NCI-H345 treated with DMSO at 0.1 percent for 48 hours (cell line): ENCODE results near the gene SNU13.
"Not testable (repeated sequence)": the region's sequence is repeated elsewhere in the genome, so short reads cannot be mapped to it uniquely, and the experiment has no call there.

Source experiments
- DNase-seq: peaks from one replicate; lab custom pipeline; 2025; ENCODE audit not compliant: unreplicated experiment; lab: John Stamatoyannopoulos, UW

SNU13 gene

DNA sequence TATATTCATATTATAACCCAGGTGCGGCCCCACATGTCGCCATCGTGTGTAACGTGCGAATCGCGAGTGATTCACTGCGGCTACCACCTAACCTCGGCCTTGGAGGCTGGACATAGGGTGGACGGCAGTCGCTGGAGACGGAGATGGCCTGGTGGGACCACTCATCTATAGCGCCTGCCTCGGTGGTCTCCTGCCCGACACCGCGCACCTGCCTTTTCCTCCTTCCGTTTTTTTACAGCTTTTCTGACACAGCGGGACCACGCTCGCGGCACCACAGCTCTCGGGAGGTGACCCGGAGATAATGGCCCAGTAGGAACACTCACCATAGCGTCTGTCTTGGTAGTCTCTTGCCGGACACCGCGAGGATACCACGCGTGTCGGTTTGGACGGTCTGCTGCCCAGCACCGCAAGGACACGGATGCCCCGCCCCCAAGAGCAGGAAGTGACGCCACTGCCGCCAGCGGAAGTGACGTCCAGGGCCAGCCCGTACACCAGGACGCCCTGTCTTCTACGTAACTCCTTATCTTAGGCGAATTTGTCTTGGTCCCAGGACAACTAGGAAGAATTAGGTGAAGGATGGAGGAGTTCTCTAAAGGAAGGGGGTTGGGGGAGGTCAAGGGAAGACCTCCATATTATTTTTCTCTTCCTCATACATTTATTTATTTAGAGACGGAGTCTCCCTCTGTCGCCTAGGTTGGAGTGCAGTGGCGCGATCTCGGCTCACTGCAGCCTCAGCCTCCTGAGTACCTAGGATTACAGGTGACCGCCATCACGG lies 6.4 kb downstream of the SNU13 start:
- no peak for DNase-seq

DNA sequence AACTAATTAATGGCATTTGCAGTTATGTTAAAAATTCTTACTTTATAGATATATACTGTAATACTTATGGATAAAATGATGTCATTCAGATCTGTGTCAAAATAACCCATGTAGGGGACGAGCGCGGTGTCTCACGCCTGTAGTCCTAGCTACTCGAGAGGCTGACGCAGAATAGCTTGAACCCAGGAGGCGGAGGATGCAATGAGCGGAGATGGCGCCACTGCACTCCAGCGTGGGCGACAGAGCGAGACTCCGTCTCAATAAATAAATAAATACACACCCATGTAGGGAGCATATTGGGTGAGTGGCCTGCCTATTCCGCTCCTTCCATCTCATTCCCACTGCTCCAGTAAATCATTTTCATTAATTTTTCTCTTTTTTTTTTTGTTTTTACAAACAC lies 7.1 kb downstream of the SNU13 start:
- no peak for DNase-seq

DNA sequence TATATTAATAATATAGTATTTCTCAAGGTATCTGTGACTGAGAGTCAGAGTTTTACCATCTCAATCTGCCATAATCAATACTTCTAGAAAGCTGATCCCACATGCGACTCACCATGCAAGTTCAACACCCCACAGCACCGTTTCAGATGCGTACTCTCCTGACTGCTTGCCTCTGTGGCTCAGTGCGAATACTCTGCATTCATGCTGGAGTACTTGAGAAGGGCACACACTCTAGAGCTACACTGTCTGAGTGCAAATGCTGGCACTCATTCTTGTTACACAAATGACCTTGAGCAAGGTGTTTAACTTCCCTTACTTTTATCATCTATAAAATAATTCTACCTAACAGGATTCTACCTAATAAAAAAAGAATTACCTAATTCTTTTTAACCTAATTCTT lies 12.5 kb downstream of the SNU13 start:
- DNase-seq = no peak

DNA sequence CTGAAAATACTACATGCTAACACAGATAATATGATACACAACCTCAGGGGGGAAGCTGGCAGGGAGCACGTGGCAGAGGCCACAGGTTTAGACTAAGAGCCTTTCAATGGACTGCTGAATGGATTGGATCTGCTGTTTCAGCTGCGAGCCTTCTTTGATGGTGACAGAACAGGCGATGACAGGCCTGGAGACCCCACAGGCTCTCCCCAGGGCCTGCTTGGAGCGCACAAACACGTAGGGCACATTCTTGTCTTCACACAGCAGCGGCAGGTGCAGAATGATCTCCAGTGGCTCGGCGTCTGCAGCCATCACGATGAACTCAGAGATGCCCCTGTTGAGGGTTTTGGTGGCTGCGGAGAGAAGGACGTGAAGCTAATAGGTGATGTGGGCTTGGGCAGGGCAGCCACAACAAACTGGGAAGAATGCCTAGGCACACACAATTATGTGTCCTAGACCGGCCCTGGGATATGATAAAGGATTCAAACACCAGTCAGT lies 13.8 kb downstream of the SNU13 start:
- no peak for DNase-seq

DNA sequence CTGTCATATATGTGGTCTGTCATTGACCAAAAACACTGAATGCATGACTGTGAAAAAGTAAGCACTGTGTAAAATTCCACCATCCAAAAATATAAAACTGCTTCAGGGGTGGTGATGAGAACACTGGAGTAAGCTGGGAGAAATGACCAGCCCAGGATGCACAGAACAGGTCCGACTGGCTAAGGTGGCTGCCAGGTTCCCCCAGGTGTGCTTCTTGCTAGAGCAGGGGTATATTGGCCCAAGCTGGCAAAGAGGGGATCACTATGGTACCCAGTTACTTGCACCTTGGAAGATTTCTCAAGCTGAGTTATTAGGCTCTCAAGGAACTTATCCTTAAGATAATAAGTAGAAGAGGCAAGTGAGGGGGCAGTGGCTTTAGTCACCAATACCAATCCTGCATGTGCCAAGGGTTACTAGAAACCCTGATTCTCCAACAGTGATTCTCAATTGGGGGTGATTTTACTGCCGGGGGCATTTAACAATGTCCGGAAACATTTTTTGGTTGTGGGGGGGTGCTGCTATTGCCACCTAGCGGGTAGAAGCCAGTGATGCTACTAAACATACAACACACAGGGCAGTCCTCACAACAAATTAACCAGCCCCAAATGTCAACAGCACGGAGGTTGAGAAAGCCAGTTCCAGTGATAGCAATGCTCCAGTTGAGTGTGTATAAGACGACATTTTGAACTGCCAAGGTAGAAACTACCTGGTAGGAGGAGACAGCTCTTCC lies 15.7 kb downstream of the SNU13 start:
- DNase-seq = no peak

DNA sequence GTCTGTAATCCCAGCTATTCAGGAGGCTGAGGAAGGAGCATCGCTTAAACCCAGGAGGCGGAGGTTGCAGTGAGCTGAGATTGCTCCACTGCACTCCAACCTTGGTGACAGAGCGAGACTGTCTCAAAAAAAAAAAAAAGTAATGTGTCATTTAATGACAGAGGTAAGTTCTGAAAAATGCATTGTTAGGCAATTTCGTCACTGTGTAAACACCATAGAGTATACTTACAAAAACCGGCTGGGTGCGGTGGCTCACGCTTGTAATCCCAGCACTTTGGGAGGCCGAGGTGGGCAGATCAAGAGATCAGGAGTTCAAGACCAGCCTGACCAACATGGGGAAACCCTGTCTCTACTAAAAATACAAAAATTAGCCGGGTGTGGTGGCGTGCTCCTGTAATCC lies 16.6 kb downstream of the SNU13 start:
- DNase-seq = not testable (repeated sequence)

DNA sequence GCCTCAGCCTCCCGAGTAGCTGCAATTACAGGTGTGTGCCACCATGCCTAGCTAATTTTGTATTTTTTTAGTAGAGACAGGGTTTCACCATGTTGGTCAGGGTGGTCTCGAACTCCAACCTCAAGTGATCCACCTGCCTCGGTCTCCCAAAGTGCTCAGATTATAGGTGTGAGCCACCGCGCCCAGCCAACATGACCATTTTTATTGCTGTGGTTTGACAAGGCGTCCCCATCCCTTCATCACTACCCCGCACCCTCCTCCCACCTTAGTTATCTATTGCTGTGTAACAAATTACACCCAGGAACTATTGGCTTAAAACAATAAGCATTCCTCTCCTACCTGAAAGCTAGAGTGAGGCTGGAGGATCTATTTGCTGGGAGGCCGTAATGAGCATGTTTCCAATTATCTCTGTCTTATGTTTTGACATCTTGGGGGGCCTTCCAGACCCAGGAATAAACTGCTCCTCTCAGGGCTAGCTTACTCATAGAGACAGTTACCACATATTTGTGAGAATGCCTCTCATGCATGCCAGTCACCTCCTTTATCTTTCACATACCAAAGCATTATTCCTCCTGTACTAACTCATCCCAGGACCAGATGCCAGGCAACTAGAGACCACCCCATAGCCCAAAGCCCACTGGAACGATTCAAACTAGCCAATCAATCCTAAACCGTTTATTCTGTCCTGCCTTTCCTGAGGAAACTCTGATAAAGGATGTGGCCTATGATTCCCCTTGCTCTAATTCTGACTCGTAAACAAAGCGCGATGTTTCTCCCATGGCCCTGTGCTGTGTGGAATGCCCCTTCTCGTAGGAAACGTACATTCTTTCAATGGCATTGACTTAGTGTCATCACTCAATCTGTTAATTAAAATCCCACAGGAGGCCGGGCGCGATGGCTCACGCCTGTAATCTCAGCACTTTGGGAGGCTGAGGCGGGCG lies 19.4 kb downstream of the SNU13 start:
- no peak for DNase-seq

DNA sequence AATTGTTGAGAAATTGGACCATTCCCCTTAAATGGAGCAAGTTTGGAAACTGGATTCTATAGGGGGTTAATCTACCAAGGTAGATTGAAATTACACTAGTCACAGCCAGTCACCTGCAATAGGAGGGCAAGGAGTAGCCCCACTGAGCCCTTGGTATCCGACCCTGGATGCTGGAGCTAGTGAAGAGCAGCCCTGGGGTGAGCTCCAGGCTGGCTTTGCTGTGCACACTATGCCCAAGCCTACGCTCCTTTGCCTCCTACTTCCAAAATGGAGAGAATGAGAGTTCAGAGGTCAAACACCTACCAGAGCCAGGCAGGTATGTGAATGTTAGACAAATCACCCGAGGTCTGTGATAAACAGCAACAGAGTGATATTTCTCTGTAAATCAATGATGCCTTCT lies 23.7 kb downstream of the SNU13 start:
- no peak for DNase-seq

DNA sequence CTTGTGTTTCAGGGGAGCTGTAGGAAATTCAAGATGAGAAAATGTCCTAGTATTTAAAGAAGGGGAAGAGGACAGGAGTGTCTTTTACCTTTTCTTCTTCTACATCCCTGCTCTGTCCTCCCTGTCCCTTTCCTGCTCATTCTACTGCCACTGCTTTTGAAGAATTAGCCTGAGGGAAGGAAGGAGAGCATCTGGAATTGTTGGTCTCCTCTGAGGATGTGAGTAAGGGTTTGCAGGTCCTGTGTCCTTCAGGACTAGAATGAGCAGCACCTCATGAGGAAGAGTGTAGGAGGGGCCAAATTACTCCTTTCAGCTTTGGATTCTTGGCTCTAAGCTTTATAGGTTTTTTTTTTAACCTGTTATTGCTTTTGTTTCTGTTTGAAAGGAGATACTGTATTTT lies 24.2 kb downstream of the SNU13 start:
- DNase-seq = no peak

DNA sequence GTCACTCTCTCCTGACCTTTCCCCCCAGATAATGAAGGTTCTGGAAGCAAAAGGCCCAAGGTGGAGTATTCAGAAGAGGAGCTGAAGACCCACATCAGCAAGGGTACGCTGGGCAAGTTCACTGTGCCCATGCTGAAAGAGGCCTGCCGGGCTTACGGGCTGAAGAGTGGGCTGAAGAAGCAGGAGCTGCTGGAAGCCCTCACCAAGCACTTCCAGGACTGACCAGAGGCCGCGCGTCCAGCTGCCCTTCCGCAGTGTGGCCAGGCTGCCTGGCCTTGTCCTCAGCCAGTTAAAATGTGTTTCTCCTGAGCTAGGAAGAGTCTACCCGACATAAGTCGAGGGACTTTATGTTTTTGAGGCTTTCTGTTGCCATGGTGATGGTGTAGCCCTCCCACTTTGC lies 25.1 kb downstream of the SNU13 start:
- not testable (repeated sequence) for DNase-seq

DNA sequence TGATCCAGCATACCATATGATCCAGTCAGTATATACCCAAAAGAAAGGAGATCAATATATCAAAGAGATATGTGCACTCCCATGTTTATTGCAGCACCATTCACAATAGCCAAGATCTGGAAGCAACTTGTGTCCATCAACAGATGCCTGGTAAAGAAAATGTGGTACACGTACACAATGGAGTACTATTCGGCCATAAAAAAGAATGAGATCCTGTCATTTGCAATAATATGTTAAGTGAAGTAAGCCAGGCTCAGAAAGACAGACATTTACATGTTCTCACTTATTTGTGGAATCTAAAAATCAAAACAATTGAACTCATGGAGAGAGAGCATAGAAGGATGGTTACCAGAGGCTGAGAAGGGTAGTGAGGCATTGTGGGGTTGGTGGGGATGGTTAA lies 27.0 kb downstream of the SNU13 start:
- no peak for DNase-seq

DNA sequence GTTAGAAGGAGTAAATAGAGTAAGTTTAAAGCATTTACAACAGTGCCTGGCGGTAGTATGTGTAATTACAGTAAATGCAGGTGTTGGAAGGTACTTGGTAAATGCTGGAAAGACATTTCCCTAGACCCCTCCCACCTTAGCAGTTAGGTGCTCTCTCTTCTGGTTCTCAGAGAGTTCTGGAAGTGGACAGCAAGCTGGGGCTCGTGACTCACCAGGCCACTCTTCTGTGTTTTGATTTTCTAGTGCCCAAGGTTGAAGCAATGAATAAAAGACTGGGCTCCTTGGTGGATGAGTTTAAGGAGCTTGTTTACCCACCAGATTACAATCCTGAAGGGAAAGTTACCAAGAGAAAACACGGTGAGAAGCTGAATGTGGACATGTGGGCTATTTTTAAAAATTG lies 27.6 kb downstream of the SNU13 start:
- no peak for DNase-seq

DNA sequence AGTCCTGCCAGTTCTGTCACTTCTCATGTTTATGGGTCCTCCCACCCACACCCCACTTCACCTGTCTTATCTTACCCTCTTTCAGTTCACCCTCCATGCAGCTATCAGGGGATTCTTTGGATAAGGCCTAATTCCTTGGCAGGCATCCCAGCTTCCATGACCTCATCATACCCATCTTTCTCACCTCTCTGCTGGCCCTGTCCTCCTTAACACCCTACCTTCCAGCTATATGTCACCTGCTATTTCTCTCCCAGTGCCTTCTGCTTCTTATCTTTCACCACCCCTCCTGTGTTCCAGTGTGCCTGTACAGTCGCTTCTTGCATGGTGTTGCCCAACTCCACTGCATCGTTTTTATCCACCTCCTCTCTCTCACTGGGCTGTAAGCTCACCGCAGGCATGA lies 28.3 kb downstream of the SNU13 start:
- DNase-seq = no peak

DNA sequence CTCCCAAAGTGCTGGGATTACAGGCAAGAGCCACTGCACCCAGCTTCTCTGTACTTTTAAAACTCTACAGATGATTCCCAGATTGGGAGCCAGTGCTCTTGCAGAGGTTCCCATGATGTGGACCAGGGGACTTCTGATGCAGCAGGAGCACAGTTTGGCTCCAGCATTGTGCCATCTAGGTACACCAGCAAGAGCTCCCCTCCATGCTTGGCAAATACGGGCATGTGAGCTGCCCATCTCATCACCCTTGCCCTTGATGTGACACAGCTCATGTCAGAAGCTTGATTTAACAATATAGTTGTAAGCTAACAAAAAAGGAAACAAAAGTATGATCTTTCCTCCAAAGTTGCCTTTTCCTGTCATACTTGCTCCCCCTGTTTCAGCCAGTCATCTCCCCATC lies 28.7 kb downstream of the SNU13 start:
- DNase-seq = no peak

DNA sequence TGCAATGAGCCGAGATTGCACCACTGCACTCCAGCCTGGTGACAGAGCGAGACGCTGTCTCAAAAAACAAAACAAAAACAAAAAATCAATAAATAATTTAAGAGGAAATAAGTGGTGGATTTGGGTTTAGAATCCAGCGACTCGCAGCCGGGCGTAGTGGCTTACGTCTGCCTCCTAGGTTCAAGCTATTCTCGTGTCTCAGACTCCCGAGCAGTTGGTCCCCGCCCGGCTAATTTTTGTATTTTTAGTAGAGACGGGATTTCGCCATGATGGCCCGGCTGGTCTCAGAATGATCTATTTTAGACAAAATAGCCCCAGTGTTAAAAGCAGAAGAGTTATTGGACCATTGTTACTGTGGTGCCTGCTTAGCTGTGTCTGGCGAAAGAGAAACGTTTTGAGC lies 29.8 kb downstream of the SNU13 start:
- no peak for DNase-seq

DNA sequence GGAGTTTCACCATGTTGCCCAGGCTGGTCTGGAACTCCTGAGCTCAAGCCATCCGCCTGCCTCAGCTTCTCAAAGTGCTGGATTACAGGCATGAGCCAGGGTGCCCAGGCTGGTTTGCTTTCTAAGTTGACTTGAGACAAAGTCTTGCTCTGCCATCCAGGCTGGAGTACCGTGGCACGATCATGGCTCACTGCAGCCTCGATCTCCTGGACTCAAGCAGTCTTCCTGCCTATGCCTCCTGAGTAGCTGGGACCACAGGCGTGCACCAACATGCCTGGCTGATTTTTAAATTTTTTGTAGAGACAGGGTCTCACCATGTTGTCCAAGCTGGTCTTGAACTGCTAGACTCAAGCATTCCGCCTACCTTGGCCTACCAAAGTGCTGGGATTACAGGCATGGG lies 31.0 kb downstream of the SNU13 start:
- DNase-seq = no peak

DNA sequence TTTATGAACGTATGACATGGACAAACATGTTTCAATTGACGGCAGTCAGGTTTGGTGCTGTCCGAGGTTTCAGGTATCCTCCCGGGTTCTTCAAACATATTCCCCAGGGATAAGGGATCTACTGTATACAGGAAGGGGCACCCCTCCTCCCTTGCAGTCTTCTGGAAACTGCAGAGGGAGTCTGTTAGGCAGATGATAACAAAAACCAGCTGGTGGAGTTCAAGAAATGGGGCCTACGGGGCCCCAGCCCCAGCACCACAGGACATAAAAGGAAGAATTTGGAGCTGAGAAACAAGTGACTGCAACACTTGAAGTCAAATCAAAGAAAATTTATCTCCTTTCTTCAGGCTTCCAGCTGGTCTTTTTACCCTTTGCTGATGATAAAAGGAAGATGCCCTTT lies 32.1 kb downstream of the SNU13 start:
- DNase-seq = no peak

DNA sequence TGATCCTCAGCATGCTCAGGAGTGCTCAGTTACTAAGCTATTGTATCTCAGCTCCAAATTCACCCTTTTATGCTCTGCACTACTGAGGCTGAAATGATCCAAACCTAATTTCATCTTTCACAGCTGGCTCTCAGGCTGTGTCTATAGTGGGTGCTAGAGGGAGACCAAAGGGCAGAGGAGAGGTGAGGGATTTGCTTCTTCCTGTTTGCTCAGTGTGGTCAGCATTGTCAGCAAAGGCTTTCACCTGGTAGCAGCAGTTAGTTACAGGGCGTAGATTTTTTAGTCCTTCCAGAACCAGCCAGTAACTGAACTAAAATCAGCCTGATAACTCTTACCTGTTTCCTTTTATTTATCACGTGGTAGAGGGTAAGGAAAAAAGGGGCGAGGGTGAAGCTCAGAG lies 34.3 kb downstream of the SNU13 start:
- no peak for DNase-seq

DNA sequence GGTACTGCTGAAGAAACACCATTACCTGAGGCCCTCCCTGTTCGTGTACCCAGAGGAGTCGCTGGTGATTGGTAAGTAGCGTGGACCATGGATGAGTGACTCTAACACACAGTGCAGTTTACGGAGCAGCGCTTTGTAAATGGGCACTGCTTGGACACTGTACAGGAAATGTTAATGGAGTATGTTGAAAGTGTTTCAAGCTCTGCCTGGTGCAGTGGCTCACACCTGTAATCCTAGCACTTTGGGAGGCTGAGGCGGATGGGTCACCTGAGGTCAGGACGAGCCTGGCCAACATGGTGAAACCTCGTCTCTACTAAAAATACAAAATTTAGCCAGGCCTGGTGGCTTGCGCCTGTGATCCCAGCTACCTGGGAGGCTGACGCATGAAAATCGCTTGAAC lies 37.8 kb downstream of the SNU13 start:
- no peak for DNase-seq

DNA sequence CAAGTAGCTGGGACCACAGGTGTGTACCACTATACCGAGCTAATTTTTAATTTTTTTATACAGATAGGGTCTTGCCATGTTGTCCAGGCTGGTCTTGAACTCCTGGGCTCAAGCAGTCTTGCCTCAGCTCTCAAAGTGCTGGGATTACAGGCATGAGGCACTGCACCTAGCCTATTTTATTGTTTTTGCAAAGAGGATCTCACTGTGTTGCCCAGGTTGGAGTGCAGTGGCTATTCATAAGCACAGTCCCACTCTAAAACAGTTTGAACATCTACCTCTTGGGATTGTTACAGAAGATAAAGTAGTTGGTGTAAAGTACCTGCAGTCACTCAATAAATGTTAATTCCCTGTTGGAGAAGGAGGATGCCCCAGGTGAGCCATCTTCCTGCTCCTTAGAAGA lies 38.4 kb downstream of the SNU13 start:
- no peak for DNase-seq

DNA sequence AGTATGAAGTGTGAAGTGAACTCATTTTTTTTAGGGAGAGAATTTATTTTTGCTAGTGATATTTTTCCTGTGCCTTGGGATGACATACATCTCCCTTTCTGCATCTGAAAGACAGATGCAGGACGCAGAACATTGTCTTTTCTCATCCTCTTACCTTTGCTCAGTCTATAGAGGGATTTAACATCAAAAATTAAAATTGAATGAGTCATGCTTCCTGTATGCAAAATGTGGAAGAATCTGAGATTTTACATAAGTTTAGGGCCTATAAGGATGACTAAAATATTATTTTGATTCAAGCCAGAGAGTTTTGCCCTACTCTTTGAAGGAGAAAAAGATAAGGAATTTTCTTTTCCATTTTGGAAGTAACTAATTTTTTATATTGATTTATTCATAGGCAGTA lies 40.2 kb downstream of the SNU13 start:
- no peak for DNase-seq

DNA sequence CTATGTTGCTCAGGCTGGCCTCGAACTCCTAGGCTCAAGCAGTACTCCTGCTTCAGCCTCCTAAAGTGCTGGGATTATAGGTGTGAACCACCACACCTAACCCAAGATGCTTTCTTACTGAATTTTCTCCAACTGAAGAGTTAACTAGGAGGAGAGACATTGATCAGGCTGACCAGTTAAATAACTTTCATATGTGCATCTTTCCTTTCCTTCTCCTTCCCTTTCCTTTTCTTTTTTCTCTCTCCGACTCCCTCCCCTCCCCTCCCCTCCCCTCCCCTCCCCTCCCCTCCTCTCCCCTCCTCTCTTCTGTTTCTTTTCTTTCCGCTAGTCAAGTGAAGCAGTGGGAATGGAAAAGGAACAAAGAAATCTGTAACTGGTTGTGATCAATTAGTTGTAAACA lies 40.9 kb downstream of the SNU13 start:
- no peak for DNase-seq
